ENCODE measurements around the gene TMEM37. TPM values are rescaled to one million over a fixed set of nuclear protein-coding genes. Genes with fewer than 3 reads are reported as not detected.

TMEM37 gene
- total and polyA plus RNA-seq, 2 of the 13 experiments (the other 11 are each of a cell fraction or from before 2014, with no cell fraction given): 37.7 to 115 TPM

GRCh38 chr2:119425620-119426395 is 5.8 kb upstream of the TMEM37 start (continued):
- TF ChIP-seq ZNF512 (CRISPR knock-in tag; IDR thresholded peaks at IDR 0.05) (no peak), ZNF383 (CRISPR knock-in tag; IDR thresholded peaks at IDR 0.05; ENCODE audit: borderline replicate concordance) (no peak), EZH2 (conservative IDR thresholded peaks at IDR 0.05; ENCODE audit: low read depth, low read length) (no peak), CCDC6 (CRISPR knock-in tag; IDR thresholded peaks at IDR 0.05) (peak; percentile 44; the same call in 1 of the 2 replicates), PHF8 (CRISPR knock-in tag; IDR thresholded peaks at IDR 0.05) (peak; percentile 20; the same call in 1 of the 2 replicates), SIX1 (CRISPR knock-in tag; IDR thresholded peaks at IDR 0.05; ENCODE audit: borderline replicate concordance) (no peak), ZBTB7B (CRISPR knock-in tag; IDR thresholded peaks at IDR 0.05) (no peak; the same call in 1 of the 2 replicates), HMGXB4 (CRISPR knock-in tag; IDR thresholded peaks at IDR 0.05; ENCODE audit: borderline replicate concordance in 1 of 2, low read depth in 1 of 2) (peak in 1 of 2 experiments; percentile 28; a peak in 2 of 4 replicates), HOXA3 (CRISPR knock-in tag; IDR thresholded peaks at IDR 0.05) (peak; percentile 45; the same call in 1 of the 2 replicates), ATF7 (IDR thresholded peaks at IDR 0.05) (no peak), ATF7 (CRISPR knock-in tag; IDR thresholded peaks at IDR 0.05) (no peak), ZFY (CRISPR knock-in tag; IDR thresholded peaks at IDR 0.05) (no peak), ZNF646 (CRISPR knock-in tag; IDR thresholded peaks at IDR 0.05) (0 out of 2 replicates have a peak, but pooled peaks have one; percentile 47), PHB2 (IDR thresholded peaks at IDR 0.05; ENCODE audit: partially characterized antibody) (no peak), MAFG (CRISPR knock-in tag; IDR thresholded peaks at IDR 0.05) (no peak), ARNT2 (CRISPR knock-in tag; IDR thresholded peaks at IDR 0.05; ENCODE audit: low read depth) (peak; percentile 24; the same call in 1 of the 2 replicates), THAP11 (CRISPR knock-in tag; IDR thresholded peaks at IDR 0.05) (peak; percentile 69), MTA1 (CRISPR knock-in tag; IDR thresholded peaks at IDR 0.05; ENCODE audit: borderline replicate concordance) (no peak), ZNF580 (CRISPR knock-in tag; IDR thresholded peaks at IDR 0.05; ENCODE audit: borderline replicate concordance, low read depth) (peak; percentile 75; the same call in 1 of the 2 replicates), ZNF562 (CRISPR knock-in tag; IDR thresholded peaks at IDR 0.05; ENCODE audit: borderline replicate concordance) (no peak)

All from HepG2 (cell line).